ENCODE measurements around the gene TREML2. TPM values are rescaled to one million over a fixed set of nuclear protein-coding genes. Genes with fewer than 3 reads are reported as not detected.

Gene TREML2
- total and polyA plus RNA-seq, 9 of the 15 experiments (the other 6 are each of a cell fraction or from before 2014, with no cell fraction given) = 0.20 to 2.9 (median 1.4) TPM

GRCh38 chr6:41200901-41201763 lies at the start of gene TREML2 (continued):
- TF ChIP-seq ZNF778 (CRISPR knock-in tag; IDR thresholded peaks at IDR 0.05) = no peak
- TF ChIP-seq STAT6 (CRISPR knock-in tag; IDR thresholded peaks at IDR 0.05) = no peak
- TF ChIP-seq ESRRB (CRISPR knock-in tag; IDR thresholded peaks at IDR 0.05; ENCODE audit: borderline replicate concordance) = no peak
- TF ChIP-seq ZNF143 (CRISPR knock-in tag; IDR thresholded peaks at IDR 0.05) = no peak
- 0 out of 2 replicates have a peak, but pooled peaks have one; percentile 22 for TF ChIP-seq ZNF175 (CRISPR knock-in tag; IDR thresholded peaks at IDR 0.05; ENCODE audit: low read depth)
- no peak for TF ChIP-seq MEIS2 (IDR thresholded peaks at IDR 0.05; ENCODE audit: partially characterized antibody)
- TF ChIP-seq KLF10 (CRISPR knock-in tag; IDR thresholded peaks at IDR 0.05) = no peak
- TF ChIP-seq NBN (IDR thresholded peaks at IDR 0.05; ENCODE audit: low read depth) = no peak
- no peak for TF ChIP-seq U2AF1 (optimal IDR thresholded peaks at IDR 0.05; ENCODE audit: low read depth, low read length)
- no peak for TF ChIP-seq KDM1A (IDR thresholded peaks at IDR 0.05)
- no peak for TF ChIP-seq ETV6 (IDR thresholded peaks at IDR 0.05; ENCODE audit: borderline replicate concordance in 1 of 2, low read depth in 2 of 2, low read length in 1 of 2)
- no peak for TF ChIP-seq ETV6 (CRISPR knock-in tag; IDR thresholded peaks at IDR 0.05; ENCODE audit: borderline replicate concordance)
- no peak for TF ChIP-seq FOXO4 (CRISPR knock-in tag; IDR thresholded peaks at IDR 0.05)
- TF ChIP-seq TRIM28 (IDR thresholded peaks at IDR 0.05) = no peak
- no peak for TF ChIP-seq HES1 (IDR thresholded peaks at IDR 0.05; ENCODE audit: low read depth)
- no peak for TF ChIP-seq PHF20 (IDR thresholded peaks at IDR 0.05; ENCODE audit: partially characterized antibody)
- no peak for TF ChIP-seq HNRNPL (IDR thresholded peaks at IDR 0.05; ENCODE audit: low read depth, low read length)
- peak; percentile 75 for TF ChIP-seq SPI1 (IDR thresholded peaks at IDR 0.05; ENCODE audit: borderline replicate concordance, low read depth, low read length)
- TF ChIP-seq ZNF449 (CRISPR knock-in tag; IDR thresholded peaks at IDR 0.05) = no peak
- peak; percentile 29 for TF ChIP-seq MAX (CRISPR knock-in tag; IDR thresholded peaks at IDR 0.05)
- no peak for TF ChIP-seq ARHGAP35 (IDR thresholded peaks at IDR 0.05; ENCODE audit: partially characterized antibody)
- TF ChIP-seq RBFOX2 (IDR thresholded peaks at IDR 0.05; ENCODE audit: low read depth, low read length) = peak; percentile 82
- no peak for TF ChIP-seq NFXL1 (CRISPR knock-in tag; IDR thresholded peaks at IDR 0.05)

Data from K562 (cell line).